Measurements from ENCODE around the gene CCL17.
"Not testable (repeated sequence)": the region's sequence is repeated elsewhere in the genome, so short reads cannot be mapped to it uniquely, and the experiment has no call there.

CCL17 gene

GRCh38 chr16:57379579-57379978 is 25.0 kb upstream of the CCL17 start:
- no peak for DNase-seq

- DNase-seq = no peak
Measured at GRCh38 chr16:57380671-57381462, 23.7 kb upstream of the CCL17 start.

- no peak for DNase-seq
Measured at GRCh38 chr16:57381791-57382534, 22.6 kb upstream of the CCL17 start.

- DNase-seq = no peak
Measured at GRCh38 chr16:57382535-57383275, 21.9 kb upstream of the CCL17 start.

GRCh38 chr16:57383276-57384247 is 21.0 kb upstream of the CCL17 start:
- no peak for DNase-seq

GRCh38 chr16:57384248-57385070 is 20.1 kb upstream of the CCL17 start:
- no peak for DNase-seq

- DNase-seq = no peak
Measured at GRCh38 chr16:57385083-57385482, 19.5 kb upstream of the CCL17 start.

- DNase-seq = no peak
Measured at GRCh38 chr16:57386381-57386951, 18.1 kb upstream of the CCL17 start.

- no peak for DNase-seq
Measured at GRCh38 chr16:57387598-57388354, 16.8 kb upstream of the CCL17 start.

- DNase-seq = no peak
Measured at GRCh38 chr16:57388359-57389086, 16.0 kb upstream of the CCL17 start.

GRCh38 chr16:57389087-57389468 is 15.5 kb upstream of the CCL17 start:
- no peak for DNase-seq

GRCh38 chr16:57390636-57391295 is 13.8 kb upstream of the CCL17 start:
- no peak for DNase-seq

- no peak for DNase-seq
Measured at GRCh38 chr16:57391300-57391699, 13.3 kb upstream of the CCL17 start.

- no peak for DNase-seq
Measured at GRCh38 chr16:57391708-57392107, 12.9 kb upstream of the CCL17 start.

- DNase-seq = no peak
Measured at GRCh38 chr16:57392694-57393093, 11.9 kb upstream of the CCL17 start.

- DNase-seq = no peak
Measured at GRCh38 chr16:57394444-57394843, 10.1 kb upstream of the CCL17 start.

- no peak for DNase-seq
Measured at GRCh38 chr16:57395026-57395425, 9.5 kb upstream of the CCL17 start.

- no peak for DNase-seq
Measured at GRCh38 chr16:57396786-57397185, 7.8 kb upstream of the CCL17 start.

GRCh38 chr16:57397493-57397892 is 7.1 kb upstream of the CCL17 start:
- DNase-seq = not testable (repeated sequence)

Data from cortex of kidney (tissue), 1 donor.